Measurements from ENCODE around the gene RAB5IF. TPM values are rescaled to one million over a fixed set of nuclear protein-coding genes. Genes with fewer than 3 reads are reported as not detected.

The RAB5IF gene
- total and polyA plus RNA-seq, 2 of the 13 experiments (the other 11 are each of a cell fraction or from before 2014, with no cell fraction given), result 261 to 305 TPM

- TF ChIP-seq, protein P1, sequence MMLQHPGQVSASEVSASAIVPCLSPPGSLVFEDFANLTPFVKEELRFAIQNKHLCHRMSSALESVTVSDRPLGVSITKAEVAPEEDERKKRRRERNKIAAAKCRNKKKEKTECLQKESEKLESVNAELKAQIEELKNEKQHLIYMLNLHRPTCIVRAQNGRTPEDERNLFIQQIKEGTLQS (CRISPR knock-in tag; IDR thresholded peaks at IDR 0.05), result 0 out of 2 replicates have a peak, but pooled peaks have one; percentile 44
- TF ChIP-seq MXD3 (CRISPR knock-in tag; IDR thresholded peaks at IDR 0.05), result peak; percentile 63; the same call in 1 of the 2 replicates
- TF ChIP-seq, protein P2, sequence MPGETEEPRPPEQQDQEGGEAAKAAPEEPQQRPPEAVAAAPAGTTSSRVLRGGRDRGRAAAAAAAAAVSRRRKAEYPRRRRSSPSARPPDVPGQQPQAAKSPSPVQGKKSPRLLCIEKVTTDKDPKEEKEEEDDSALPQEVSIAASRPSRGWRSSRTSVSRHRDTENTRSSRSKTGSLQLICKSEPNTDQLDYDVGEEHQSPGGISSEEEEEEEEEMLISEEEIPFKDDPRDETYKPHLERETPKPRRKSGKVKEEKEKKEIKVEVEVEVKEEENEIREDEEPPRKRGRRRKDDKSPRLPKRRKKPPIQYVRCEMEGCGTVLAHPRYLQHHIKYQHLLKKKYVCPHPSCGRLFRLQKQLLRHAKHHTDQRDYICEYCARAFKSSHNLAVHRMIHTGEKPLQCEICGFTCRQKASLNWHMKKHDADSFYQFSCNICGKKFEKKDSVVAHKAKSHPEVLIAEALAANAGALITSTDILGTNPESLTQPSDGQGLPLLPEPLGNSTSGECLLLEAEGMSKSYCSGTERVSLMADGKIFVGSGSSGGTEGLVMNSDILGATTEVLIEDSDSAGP (CRISPR knock-in tag; IDR thresholded peaks at IDR 0.05; ENCODE audit: borderline replicate concordance), result peak; percentile 86
- TF ChIP-seq ZNF724P (CRISPR knock-in tag; IDR thresholded peaks at IDR 0.05; ENCODE audit: borderline replicate concordance), result no peak; the same call in 1 of the 2 replicates
- 0 out of 2 replicates have a peak, but pooled peaks have one; percentile 93 for TF ChIP-seq ZNF260 (CRISPR knock-in tag; IDR thresholded peaks at IDR 0.05; ENCODE audit: borderline replicate concordance, low read depth)
- TF ChIP-seq RFXANK (CRISPR knock-in tag; IDR thresholded peaks at IDR 0.05), result peak; percentile 30; the same call in 1 of the 2 replicates
- TF ChIP-seq ZNF766 (CRISPR knock-in tag; IDR thresholded peaks at IDR 0.05; ENCODE audit: borderline replicate concordance), result peak; percentile 73; the same call in 1 of the 2 replicates
- peak; percentile 96 for TF ChIP-seq ZNF629 (CRISPR knock-in tag; conservative IDR thresholded peaks at IDR 0.05)
- TF ChIP-seq ZNF124 (CRISPR knock-in tag; IDR thresholded peaks at IDR 0.05), result peak; percentile 69
- TF ChIP-seq XRCC5 (optimal IDR thresholded peaks at IDR 0.05; ENCODE audit: low read length), result peak; percentile 94
- TF ChIP-seq ZNF543 (CRISPR knock-in tag; IDR thresholded peaks at IDR 0.05), result 0 out of 2 replicates have a peak, but pooled peaks have one; percentile 27
- no peak for TF ChIP-seq THYN1 (CRISPR knock-in tag; IDR thresholded peaks at IDR 0.05; ENCODE audit: borderline replicate concordance, low read depth)
- peak; percentile 38 for TF ChIP-seq ETV5 (CRISPR knock-in tag; IDR thresholded peaks at IDR 0.05; ENCODE audit: borderline replicate concordance)
- TF ChIP-seq ZSCAN21 (CRISPR knock-in tag; IDR thresholded peaks at IDR 0.05; ENCODE audit: borderline replicate concordance), result peak; percentile 11; the same call in 1 of the 2 replicates
- TF ChIP-seq MATR3 (CRISPR knock-in tag; IDR thresholded peaks at IDR 0.05), result no peak; the same call in 1 of the 2 replicates
- TF ChIP-seq HNRNPL (IDR thresholded peaks at IDR 0.05; ENCODE audit: low read depth, low read length), result no peak
- peak; percentile 76; the same call in 1 of the 2 replicates for TF ChIP-seq REPIN1 (CRISPR knock-in tag; IDR thresholded peaks at IDR 0.05; ENCODE audit: borderline replicate concordance, low read depth)
- no peak for TF ChIP-seq EP300 (IDR thresholded peaks at IDR 0.05; ENCODE audit: low read depth in 2 of 2, low read length in 2 of 2)
- peak; percentile 35 for TF ChIP-seq EP300 (CRISPR knock-in tag; IDR thresholded peaks at IDR 0.05; ENCODE audit: borderline replicate concordance)
- no peak for TF ChIP-seq CBFB (CRISPR knock-in tag; IDR thresholded peaks at IDR 0.05)
- TF ChIP-seq POGK (CRISPR knock-in tag; conservative IDR thresholded peaks at IDR 0.05), result peak; percentile 63; the same call in 1 of the 2 replicates
- TF ChIP-seq HNRNPH1 (optimal IDR thresholded peaks at IDR 0.05; ENCODE audit: low read depth, low read length), result no peak
- no peak for TF ChIP-seq MED13 (CRISPR knock-in tag; IDR thresholded peaks at IDR 0.05)
- TF ChIP-seq ZNF768 (CRISPR knock-in tag; IDR thresholded peaks at IDR 0.05), result peak; percentile 89
- TF ChIP-seq PHB2 (IDR thresholded peaks at IDR 0.05; ENCODE audit: partially characterized antibody), result no peak
- peak; percentile 81; the same call in 1 of the 2 replicates for TF ChIP-seq SP5 (CRISPR knock-in tag; IDR thresholded peaks at IDR 0.05; ENCODE audit: borderline replicate concordance, low read depth)
- peak; percentile 72 for TF ChIP-seq ELF1 (CRISPR knock-in tag; IDR thresholded peaks at IDR 0.05)
Observed at GRCh38 chr20:36632487-36633284, 27.1 kb downstream of the RAB5IF start (continued).

Measured in HepG2 (cell line).